Activated CD8-positive, alpha-beta memory T cell treated with anti-CD3 and anti-CD28 coated beads, Interleukin-2, amount 50 U/mL, for 4 hours (primary cell): ENCODE measurements around the gene MAB21L3.

Experiments used
- DNase-seq: peaks from one replicate; pipeline ENCODE4 v3.0.0-alpha.2; 2020

MAB21L3 gene

DNA sequence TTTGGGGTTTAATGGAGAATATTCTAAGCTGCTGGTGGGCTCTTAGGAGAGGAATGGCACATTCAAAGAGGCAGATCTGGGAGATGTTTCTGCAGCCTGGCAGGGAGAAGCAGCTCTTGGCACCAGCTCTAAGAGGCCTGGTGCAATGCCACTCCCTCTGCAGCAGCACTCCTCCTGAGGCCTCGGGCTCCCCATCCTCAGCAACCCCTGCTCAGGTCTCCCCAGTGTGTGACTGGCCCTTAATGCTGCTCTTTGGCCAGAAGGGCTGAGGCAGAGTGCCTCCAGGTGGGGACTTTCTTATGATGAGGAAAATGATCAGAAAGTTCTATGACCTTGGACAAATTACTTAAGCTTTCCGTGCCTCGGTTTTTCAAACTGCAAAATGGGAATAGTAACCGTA, 55.5 kb downstream of the MAB21L3 start:
- DNase-seq = no peak

DNA sequence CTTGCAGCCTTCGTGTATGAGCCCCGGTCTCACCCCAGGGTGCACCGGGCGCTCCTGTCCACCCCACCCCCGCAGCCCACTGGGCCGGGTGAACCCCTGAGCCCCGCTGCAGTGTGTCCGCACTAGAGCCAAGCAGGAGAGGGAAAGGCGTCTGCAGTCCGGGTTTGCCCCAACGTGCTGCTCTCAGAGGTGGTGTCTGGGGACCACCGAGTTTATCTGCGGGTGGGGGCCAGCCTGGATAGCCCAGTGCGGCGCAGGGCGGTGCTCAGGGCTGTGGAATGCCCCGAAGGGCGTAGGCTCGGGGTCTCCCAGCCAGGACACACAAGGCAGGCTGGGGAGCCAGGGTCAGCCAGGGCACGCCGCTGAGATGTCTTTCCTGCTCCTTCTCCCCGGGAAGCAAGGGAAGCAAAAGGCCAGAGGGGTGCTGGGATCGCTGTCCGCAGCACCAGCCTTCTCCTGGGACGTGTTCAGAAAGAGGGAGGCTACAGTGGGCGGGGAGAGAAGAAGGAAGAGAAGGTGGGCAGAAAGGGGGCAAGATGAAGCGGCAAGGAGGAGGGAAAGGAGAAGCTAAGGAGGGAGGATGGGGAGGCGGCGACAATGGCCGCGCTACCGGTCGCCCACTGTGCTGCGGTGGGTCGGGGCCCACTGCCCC, 56.6 kb downstream of the MAB21L3 start:
- DNase-seq = no peak

DNA sequence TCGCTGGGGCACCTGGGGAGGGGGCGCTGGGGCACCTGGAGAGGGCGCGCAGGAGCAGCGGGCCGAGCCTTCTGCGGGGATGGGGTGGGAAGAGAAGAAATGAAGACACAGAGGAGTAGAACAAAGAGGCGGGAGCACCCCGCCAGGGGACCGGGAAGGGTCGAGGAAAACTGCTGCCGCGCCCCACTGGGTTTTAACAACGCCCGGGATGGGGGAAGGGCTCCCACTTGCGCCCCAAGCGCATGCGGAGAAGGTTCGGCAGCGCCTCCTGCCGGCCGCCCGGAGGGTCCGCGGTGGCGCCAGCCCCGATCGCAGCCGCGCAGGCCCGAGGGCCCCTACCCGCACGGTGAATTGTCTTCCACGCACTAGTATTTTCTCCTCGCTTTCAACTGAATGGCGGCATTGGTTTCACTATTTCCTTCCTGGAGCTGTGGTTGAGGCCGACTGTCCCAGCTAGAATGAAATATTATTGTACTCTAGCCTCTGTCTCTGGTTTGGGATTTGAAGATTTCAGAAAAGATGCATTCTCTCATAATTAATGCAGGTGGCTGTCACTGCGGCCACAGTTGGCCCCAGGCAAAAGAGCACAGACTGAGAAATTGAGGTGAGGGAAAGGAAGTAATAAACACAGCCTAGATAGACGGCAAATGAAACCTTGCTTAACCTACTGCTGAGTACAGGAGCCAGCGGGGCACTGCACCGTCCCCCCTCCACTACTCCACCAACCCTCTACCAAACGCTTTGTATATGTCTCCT, 57.3 kb downstream of the MAB21L3 start:
- peak; percentile 86 for DNase-seq

DNA sequence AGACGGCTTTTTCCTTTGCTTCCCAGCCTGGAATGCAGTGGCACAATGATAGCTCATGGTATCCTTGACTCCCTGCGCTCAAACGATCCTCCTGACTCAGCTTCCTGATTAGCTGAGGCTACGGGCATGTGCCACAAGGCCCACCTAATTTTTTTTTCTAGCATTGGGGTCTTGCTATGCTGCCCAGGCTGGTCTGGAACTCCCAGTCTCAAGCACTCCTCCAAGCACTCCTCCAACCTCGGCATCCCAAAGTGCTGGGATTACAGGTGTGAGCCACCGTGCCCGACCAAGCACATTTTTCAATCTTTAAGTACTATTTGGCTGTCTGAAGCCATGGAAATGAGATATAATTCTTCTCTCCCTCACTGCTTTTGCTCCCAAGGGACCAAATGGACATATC, 58.7 kb downstream of the MAB21L3 start:
- no peak for DNase-seq

DNA sequence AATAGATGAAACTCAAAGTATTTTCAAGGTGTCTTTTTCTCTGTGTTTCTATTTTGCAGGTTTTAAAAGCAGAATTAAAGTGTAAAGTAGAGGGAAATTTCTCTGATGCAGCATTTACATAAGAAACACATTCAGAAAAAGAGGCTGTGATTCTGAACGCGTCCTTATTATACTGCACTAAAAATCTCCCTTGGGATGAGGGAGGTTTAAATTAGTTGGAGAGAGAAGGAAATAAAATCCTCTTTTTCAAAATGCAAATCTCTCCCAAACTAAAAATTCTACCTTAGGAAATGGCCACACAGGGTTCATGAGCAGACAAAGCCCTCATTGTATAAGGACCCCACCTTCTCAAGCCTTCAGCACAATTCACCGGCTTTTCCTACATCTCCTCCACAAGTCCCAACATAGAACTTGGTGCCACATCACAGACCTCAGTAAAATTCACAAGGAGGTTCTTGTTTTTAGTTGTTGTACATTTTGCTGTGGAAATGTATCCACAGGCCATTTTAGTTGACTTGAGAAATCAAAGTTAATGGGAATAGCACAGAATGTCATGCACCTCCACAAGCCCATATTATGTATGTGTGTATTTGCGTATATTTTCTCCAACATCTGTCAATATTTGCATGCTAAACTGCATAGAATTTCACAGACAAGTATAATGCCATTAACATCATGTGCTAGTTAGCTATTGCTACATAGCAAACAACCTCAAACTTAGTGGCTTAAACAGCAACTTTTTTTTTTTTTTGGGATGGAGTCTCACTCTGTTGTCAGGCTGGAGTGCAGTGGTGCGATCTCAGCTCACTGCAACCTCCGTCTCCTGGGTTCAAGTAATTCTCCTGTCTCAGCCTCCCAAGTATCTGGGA, 59.8 kb downstream of the MAB21L3 start:
- DNase-seq = no peak

DNA sequence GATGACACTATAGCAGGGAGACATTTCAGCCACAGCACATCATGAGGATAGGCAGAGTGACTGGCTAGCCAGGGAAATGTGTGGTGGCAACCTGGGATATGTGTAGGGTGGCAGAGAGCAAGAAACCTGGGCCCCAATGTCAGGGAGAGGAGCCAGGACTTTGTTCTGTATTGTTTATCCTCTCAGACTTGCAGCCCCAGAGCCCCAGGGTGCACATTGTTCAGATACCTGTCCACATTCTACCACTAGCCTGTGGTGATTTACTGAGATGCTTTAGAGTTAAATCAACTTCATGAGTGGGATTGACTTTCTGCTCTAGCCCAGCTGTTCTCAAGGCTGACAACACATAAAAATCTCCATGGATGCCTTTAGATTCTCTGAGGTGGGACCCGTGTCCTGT, 61.5 kb downstream of the MAB21L3 start:
- no peak for DNase-seq

DNA sequence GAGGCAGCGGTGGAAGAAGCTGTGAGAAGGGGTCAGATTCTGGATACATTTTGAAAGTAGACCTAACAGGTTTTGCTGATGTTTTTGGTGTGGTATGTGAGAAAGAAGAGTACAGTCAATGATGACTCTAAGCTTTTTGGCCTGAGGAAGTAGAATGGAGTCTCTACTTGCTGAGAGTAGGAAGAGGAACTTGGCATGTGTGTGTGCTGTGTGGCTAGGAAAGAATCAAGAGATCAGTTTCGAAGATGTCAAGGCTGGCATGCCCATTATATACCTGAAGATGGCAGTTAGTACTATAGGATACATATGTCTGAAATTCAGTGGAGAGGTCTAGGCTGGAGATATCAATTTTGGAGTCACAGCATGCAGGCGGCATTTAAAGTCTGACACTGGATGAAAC, 64.4 kb downstream of the MAB21L3 start:
- DNase-seq = no peak

DNA sequence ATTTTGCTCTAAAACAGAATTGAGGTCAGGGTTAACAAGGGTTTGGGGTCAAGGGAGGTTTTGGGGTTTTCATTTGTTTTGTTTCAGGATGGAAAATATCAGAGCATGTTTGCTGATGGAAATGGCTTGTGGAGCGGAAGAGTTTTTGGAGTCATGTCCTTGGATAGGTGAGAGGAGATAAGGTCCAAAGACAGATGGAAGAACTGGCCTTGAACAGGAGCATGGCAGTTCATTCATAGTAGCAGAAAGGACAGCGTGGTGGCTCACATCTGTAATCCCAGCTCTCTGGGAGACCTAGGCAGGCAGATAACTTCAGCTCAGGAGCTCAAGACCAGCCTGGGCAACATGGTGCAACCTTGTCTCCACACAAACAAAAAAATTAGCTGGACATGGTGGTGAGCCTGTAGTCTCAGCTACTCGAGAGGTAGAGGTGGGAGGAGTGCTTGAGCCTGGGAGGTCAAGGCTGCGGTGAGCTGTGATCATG, 65.1 kb downstream of the MAB21L3 start:
- DNase-seq = no peak

DNA sequence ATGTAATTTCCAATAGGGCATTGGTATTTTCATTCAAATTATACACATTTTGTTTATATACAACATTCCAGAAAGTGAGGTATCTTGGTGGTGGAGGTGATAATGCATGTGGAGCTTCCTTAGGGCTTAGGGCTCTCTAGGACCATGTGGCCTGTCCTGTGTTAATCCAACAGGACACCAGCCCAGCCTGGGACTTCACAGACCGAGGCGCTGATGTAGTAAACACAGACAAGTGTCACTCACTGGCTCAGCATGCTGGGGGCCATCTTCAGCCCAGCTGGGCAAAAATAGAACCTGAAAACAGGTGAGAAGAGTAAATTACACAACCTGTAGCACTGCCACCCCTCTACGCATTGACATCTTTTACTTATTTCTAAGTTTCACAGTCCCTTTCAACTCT, 66.7 kb downstream of the MAB21L3 start:
- DNase-seq = no peak

DNA sequence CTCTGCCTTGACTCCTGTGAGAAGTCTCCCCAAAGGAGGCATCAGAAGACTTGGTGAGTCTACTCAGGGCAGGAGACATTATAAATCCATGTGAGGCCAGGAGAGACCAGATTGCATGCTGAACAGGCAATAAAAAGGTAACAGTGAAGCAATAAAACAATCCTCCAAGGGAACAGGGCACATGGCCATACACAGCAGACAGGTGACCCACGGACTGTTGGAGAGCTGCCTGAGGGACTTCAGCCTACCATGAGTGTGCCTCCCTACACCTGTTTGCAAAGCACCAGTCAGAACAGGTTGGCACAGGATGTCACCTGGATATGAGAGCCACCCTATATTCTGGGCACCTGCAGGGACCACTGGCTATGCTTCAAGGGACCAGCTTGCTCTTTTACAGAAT, 67.6 kb downstream of the MAB21L3 start:
- no peak for DNase-seq

DNA sequence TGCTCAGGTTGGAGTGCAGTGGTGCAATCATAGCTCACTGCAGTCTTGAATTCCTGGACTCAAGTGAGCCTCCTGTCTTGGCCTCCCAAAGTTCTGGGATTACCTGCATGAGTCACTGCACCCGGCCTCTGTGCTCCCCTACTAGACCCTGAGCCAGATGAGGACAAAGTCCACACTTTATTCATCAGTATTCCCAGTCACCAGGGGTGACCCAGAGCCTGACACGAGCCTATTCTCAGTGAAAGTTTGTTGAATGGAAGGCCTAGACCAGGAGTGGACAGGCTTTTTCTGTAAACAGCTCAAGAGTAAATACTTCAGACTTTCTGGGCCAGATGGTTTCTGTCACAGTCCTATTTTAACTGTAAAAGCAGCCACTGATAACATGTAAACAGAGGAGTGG, 68.2 kb downstream of the MAB21L3 start:
- no peak for DNase-seq

DNA sequence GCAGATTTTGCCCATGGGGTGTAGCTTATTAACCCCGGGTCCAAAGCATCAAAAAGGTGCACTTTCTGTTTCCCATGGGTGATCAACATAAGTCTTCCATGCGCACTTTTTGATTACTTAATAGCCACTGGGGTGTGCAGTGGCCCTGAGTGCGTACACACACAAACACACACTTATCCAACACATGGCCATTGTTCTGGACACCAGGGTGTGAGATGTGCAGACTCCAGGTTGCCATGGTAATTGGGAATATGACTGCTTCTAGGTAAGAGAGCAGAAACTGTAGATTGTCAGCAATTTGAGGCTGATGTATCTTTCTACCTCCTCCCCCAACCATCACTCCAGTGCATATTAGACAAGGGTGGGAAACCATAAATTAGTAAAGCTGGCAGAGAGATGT, 68.8 kb downstream of the MAB21L3 start:
- no peak for DNase-seq

DNA sequence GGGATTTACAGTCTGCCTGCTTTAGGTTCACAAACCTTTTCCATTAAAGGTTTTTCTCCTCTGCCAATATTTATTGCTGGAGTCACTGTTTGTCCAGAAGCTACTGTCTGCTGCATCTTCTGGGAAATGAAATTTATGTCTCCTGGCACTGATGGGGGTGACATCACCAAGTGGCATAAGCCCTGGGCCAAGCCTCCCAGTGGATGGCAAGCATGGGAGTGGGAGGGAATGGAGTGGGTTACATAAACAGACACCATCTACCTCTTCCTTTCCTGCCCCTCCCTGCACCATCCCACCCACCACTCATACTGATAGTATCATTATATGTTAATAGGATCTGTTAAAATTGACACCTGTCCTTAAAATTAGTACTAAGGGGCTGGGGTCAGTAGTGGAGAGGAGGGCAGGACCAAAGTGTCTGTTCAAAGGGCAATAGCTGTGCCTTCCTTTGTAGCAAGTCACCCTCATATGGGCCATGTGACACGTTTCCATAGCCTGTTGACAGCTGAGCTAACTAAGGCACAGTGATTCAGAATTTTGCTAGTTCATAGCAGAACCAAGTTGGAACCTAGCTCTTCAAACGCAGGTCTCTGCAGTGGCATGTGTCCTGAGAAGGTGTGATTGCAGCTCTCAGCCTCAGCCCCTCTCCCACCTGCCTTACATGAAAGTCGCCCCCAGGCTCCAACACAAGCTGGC, 71.0 kb downstream of the MAB21L3 start:
- no peak for DNase-seq
